ENCODE data around the gene HES6.

- no peak for TF ChIP-seq POLR2AphosphoS5 (IDR thresholded peaks at IDR 0.05; ENCODE audit: low read depth, low read length)
- no peak for TF ChIP-seq CTCF (IDR thresholded peaks at IDR 0.05; ENCODE audit: control extremely low read depth in 1 of 3, insufficient read depth in 1 of 3, low read depth in 1 of 3, low read length in 3 of 3)
- no peak for TF ChIP-seq HDAC2 (IDR thresholded peaks at IDR 0.05; ENCODE audit: borderline replicate concordance in 1 of 2, low read depth in 2 of 2, low read length in 2 of 2)
- no peak for TF ChIP-seq TCF12 (IDR thresholded peaks at IDR 0.05; ENCODE audit: low read depth, low read length)
- no peak for TF ChIP-seq POLR2A (IDR thresholded peaks at IDR 0.05; ENCODE audit: control extremely low read depth in 1 of 2, low read depth in 2 of 2, low read length in 2 of 2)
- TF ChIP-seq RXRA (IDR thresholded peaks at IDR 0.05; ENCODE audit: insufficient read depth, low read depth, low read length) = no peak
- TF ChIP-seq FOSL1 (IDR thresholded peaks at IDR 0.05; ENCODE audit: insufficient read depth, low read depth, low read length) = no peak
- TF ChIP-seq SRF (IDR thresholded peaks at IDR 0.05; ENCODE audit: low read depth, low read length) = no peak
Observed at GRCh38 chr2:238227587-238228032, 12.2 kb downstream of the HES6 start.
